GM19324 (cell line): ENCODE results near the gene RLN3.

Experiments used
- ATAC-seq: cut with Tn5 transposase; IDR thresholded peaks from one replicate; pipeline ENCODE4 v1.9.1; 2021; ENCODE audit warnings: mild to moderate bottlenecking, moderate library complexity; ENCODE audit not compliant: unreplicated experiment, low FRiP score

The RLN3 gene, protein sequence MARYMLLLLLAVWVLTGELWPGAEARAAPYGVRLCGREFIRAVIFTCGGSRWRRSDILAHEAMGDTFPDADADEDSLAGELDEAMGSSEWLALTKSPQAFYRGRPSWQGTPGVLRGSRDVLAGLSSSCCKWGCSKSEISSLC

GRCh38 chr19:14027856-14028450 is at the start of gene RLN3:
Gene RLN3, plus strand, starts transcription at chr19:14028148. Its CDS starts 57 bp downstream, at chr19:14028205.
- ATAC-seq, result no peak

GRCh38 chr19:13978351-13979243 is 49.4 kb upstream of the RLN3 start:
- ATAC-seq, result no peak

GRCh38 chr19:13979244-13979615 is 48.7 kb upstream of the RLN3 start:
- no peak for ATAC-seq

DNA sequence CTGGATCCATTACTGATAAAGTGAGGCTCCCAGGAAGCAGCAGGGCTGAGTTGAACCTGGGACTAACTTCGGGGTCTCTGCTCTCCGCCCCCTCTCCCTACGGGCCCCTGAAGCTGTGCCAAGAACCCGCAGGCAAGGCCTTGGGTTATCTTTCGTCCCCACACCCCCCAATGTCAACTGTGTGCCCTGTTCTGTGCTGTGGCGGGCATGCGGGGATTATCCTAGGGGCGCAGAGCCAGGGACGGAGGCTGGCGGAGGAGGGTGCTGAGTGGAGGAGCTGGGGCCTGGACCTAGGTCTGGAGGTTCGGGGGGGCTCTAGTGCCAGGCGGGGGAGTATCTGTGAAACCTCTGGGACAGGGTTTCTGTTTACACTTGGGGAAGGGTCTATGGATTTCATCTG is 48.3 kb upstream of the RLN3 start:
- ATAC-seq, result no peak

DNA sequence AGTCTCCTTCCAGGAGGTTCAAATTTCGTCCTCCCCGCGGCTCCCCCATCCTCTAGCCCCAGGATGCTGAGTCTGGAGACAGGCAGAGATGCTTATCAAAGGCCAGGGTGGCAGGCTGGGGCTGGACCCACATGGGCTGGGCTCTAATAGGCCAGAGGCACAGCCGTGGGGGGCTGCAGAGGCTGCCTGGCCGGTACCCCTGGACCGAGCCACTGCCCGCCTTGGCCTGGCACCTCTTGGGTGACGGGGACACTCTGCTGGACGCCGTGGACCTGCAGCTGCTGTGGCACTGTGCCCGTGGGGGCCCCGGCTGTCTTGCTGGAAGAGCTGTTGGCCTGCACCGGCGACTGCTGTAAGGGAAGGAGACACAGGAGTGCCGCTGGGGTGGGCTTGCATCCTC is 47.6 kb upstream of the RLN3 start:
- ATAC-seq, result no peak

- ATAC-seq, result no peak
Observed at GRCh38 chr19:13981021-13981420, 46.9 kb upstream of the RLN3 start.

GRCh38 chr19:13981467-13981866 is 46.5 kb upstream of the RLN3 start:
- ATAC-seq, result no peak

DNA sequence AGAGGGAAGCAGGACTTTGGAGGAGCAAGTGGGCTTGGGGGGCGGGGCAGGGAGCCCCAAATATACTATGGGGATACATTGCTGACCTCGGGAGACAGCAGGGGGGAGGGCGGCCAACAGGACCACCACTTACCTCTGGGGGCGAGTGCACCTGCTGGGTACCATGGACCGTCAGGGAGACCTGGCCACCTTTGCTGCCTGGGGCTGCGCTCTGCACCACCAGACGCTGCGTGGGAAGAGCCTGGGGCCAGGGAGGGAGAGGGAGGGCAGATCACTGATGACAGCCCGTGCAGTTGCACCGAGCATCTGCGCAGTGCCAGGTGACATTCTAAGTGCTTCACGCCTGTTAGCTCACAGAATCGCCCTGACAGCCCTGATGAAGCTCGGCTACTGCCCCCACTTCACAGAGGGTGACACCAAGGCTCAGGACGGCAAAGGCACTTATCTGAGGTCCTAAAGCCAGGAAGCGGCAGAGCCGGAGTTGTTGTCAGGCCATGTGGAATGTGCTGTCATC is 45.9 kb upstream of the RLN3 start:
- no peak for ATAC-seq

DNA sequence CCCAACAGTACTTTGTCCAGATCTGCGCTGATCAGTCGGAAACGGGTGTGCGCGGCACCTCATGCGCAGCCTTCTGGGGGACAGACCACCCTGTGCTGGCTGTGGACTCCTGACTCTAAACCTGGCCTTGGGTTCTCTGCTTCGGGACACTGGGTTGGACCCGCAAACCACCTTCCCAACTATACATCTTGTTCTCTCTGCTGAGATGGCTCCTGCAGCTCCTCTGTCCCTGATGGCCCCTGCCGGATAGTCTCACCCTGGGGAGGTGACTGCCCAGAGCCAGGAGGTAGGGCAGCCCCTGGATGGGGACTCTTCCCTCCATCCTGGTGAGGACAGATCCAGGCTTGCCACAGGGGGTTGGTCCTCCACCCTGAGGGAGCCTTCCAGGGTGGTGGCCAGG is 45.2 kb upstream of the RLN3 start:
- no peak for ATAC-seq

DNA sequence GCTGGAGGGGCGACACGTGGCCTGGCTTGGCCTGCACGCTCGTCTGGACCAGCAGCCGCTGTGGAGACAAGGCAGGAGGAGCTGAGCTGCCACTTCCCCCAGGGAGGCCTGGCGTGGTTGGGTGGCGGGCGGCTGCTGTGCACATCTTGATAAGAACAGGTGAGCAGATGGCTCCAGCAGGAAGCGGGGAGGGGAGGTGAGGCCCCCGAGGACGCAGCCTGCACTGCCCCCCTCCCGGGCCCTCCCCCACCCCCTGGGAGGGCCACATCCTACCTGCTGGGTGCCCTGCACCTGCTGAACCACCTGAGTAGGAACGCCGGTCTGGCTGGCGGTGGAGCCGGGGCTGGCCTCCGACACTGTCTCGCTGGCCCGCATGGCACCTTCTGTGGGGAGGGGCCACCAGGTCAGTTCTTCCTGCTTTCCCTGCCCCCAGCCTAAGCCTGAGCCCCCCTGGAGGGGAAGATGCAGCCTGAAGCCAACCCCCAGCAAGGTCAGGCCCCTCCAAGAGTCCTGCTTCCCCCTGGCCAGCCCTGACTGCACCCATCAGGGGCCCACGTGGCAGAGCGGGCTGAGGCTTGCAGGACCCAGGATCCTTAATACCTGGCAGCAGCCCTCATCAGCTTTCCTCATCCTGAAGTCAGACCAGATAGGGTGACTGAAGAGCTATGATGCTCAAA is 44.6 kb upstream of the RLN3 start:
- ATAC-seq, result no peak

DNA sequence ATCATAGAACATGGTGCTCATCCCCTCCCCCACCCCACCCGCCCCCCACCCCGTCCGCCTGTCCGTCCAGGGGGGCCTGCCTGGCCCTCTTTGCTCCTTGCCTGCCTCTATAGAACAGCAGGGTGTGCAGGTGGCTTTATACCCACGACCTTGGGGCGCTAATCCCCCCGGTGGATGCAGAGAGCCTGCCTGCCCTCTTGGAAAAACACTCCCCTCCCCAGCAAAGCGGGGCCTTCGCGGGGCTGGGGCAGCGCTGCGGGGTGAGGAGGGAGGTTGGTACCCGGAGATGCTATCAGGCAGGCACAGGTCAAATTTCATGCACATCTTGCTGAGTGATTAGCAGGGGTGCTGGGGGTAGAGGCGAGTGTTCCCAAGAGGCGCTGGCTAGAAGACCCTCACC is 43.8 kb upstream of the RLN3 start:
- no peak for ATAC-seq

- no peak for ATAC-seq
Observed at GRCh38 chr19:13984875-13985741, 42.8 kb upstream of the RLN3 start.

- ATAC-seq, result peak; percentile 20
Observed at GRCh38 chr19:13985771-13986347, 42.1 kb upstream of the RLN3 start.

DNA sequence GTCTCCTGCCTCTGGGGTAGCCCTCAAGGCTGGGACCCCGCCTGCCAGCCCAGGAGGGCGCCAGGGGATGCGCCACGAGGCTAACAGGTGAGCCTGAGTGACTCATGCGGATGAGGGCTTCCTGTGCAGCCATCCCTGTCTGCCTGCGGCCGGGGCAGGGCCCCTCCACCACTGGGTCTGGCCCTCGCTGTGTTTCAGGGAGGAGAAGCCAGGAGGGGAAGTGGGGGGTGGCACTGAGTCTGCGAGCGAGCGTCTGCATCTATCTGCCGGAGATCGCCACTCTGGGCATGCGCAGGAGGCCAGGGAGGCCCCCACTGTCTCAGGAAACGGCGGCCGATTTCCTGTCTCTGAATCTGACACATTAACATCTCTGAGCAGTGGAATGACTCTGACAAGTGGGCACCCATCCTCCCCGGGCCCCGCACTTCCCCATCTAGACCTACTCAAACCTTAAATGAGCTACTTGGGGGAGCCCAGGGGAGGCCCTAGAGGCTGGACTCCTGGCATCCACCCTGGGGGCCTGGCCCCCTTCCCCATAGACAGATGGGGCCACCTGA is 41.5 kb upstream of the RLN3 start:
- ATAC-seq, result peak; percentile 75

- ATAC-seq, result no peak
Observed at GRCh38 chr19:13987101-13987890, 40.7 kb upstream of the RLN3 start.

DNA sequence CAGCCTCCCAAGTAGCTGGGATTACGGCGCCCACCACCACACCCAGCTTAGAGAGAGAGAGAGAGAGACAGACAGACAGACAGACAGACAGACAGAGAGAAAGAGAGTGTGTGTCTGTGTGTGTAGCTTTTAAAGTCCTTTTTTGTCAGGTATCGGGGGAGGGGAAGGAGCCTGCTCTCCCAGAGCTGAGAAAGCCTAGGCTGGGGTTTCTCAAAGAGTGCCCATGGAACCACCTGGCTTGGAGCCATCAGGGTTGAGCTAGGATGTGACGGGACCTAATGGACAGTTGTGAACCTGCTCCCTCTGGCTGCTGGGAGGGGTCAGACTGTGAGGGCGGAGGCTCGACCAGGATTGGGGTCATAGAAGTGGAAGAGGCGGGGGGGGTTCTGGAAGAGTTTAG is 38.5 kb upstream of the RLN3 start:
- no peak for ATAC-seq

DNA sequence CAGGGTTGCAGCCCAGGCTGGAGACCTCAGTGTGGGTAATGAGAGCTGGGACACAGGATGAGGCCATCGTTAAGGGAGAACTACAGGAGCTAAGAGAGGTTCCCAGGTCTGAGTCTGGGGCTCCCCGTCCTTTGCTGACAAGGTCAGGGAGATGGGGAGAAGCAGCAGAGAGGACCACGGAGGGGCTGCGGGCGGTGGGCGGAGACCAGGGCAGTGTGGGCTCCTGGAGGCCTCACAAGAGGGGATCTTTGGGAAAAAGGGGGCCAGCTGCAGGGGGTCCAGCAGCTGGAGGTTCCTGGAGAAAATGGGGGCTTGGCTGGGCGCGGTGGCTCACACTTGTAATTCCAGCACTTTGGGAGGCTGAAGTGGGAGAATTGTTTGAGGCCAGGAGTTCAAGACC is 37.9 kb upstream of the RLN3 start:
- no peak for ATAC-seq

- ATAC-seq, result no peak
Observed at GRCh38 chr19:13992025-13992424, 35.9 kb upstream of the RLN3 start.
